Osteoblast (primary cell): ENCODE results near the gene HELZ2. TPM values are rescaled to one million over a fixed set of nuclear protein-coding genes. Genes with fewer than 3 reads are reported as not detected.
A peak's percentile ranks its signal among the peaks of the same experiment; 100 is the strongest.

Source experiments
- DNase-seq: peaks from one replicate; pipeline ENCODE4 v3.0.0; 2011; ENCODE audit warnings: low spot score, mixed read lengths; ENCODE audit not compliant: insufficient read length; ENCODE audit errors: missing footprints
- H2AFZ ChIP-seq: 2 replicates; pipeline ENCODE4 v1.6.0; 2011; ENCODE audit warnings: mild to moderate bottlenecking, low read length
- H3K27ac ChIP-seq: 2 replicates; pipeline ENCODE4 v1.5.1; 2011; ENCODE audit warnings: mild to moderate bottlenecking, low read depth, low read length, moderate library complexity
- H3K27me3 ChIP-seq: 2 replicates; pipeline ENCODE4 v1.6.0; 2012; ENCODE audit warnings: mild to moderate bottlenecking, control low read depth, inconsistent platforms, low read length, moderate library complexity; ENCODE audit not compliant: insufficient read depth
- H3K36me3 ChIP-seq: 2 replicates; pipeline ENCODE4 v1.5.1; 2011; ENCODE audit warnings: mild to moderate bottlenecking, low read length, control low read depth, moderate library complexity; ENCODE audit not compliant: insufficient read depth
- H3K4me1 ChIP-seq: 2 replicates; pipeline ENCODE4 v1.5.1; 2011; ENCODE audit warnings: mild to moderate bottlenecking, low read length, control low read depth, moderate library complexity; ENCODE audit not compliant: insufficient read depth
- H3K4me2 ChIP-seq: 2 replicates; pipeline ENCODE4 v1.6.0; 2011; ENCODE audit warnings: mild to moderate bottlenecking, low read length; ENCODE audit not compliant: insufficient read depth
- H3K4me3 ChIP-seq: fragments of 200-600 bp; sonication (generic); 3 replicates; pipeline ENCODE4 v1.5.1; 2012; ENCODE audit warnings: mild to moderate bottlenecking, low read length, inconsistent platforms; ENCODE audit not compliant: insufficient read depth
- H3K79me2 ChIP-seq: 2 replicates; pipeline ENCODE4 v1.6.0; 2012; ENCODE audit warnings: mild to moderate bottlenecking, low read length, control low read depth, inconsistent platforms; ENCODE audit not compliant: insufficient read depth
- H3K9me3 ChIP-seq: 2 replicates; pipeline ENCODE4 v1.5.1; 2011; ENCODE audit warnings: low read depth, low read length, control low read depth
- H4K20me1 ChIP-seq: 2 replicates; pipeline ENCODE4 v1.6.0; 2012; ENCODE audit warnings: mild to moderate bottlenecking, low read length, control low read depth; ENCODE audit not compliant: insufficient read depth
- CTCF ChIP-seq: IDR thresholded peaks from 2 replicates; pipeline ENCODE4 v1.5.1; 2011; ENCODE audit warnings: mild to moderate bottlenecking, low read depth, low read length, moderate library complexity; ENCODE audit errors: extremely low read depth
- total RNA-seq: library from RNA; depleted of rRNA; stranded (reverse); fragments of >200 nt; gene quantifications from 2 replicates; pipeline ENCODE4 v1.2.3, GENCODE V29; 2012

Gene HELZ2
- total RNA-seq = 23.3 and 27.5 TPM in 2 replicates

GRCh38 chr20:63574156-63574828 is at the start of gene HELZ2:
HELZ2 (minus strand) TSS chr20:63574239; CDS start chr20:63572385, 1,854 bp downstream.
- peak within 1 kb of the TSS; percentile 85 for H2AFZ ChIP-seq
- H3K4me2 ChIP-seq = peak within 1 kb of the TSS; percentile 86
- peaks cover 6% of the 10 kb centered on the region for H3K79me2 ChIP-seq
- H3K27ac ChIP-seq = peak within 1 kb of the TSS; percentile 61
- H3K9me3 ChIP-seq = no peaks in the 10 kb centered on the region
- TF ChIP-seq CTCF = no peak
- no peaks in the 10 kb centered on the region for H4K20me1 ChIP-seq
- peak within 1 kb of the TSS; percentile 78 for H3K4me3 ChIP-seq
- peak; percentile 98 for DNase-seq
- peaks cover 20% of the 10 kb centered on the region for H3K4me1 ChIP-seq
- no peaks in the 10 kb centered on the region for H3K36me3 ChIP-seq
- peaks cover 3% of the 10 kb centered on the region for H3K27me3 ChIP-seq

- H3K4me3 ChIP-seq = no peak overlapping the region
- H3K27ac ChIP-seq = no peak overlapping the region
- no peak overlapping the region for H2AFZ ChIP-seq
- H3K4me2 ChIP-seq = no peak overlapping the region
- no peak for TF ChIP-seq CTCF
- DNase-seq = peak; percentile 34
- peaks cover 4% of the 10 kb centered on the region for H3K4me1 ChIP-seq
- no peaks in the 10 kb centered on the region for H3K27me3 ChIP-seq
- H3K79me2 ChIP-seq = peaks cover 80% of the 10 kb centered on the region
- no peaks in the 10 kb centered on the region for H3K36me3 ChIP-seq
- H4K20me1 ChIP-seq = peaks cover 14% of the 10 kb centered on the region
- no peaks in the 10 kb centered on the region for H3K9me3 ChIP-seq
Measured at GRCh38 chr20:63622732-63623131, 48.7 kb upstream of the HELZ2 start.

GRCh38 chr20:63622096-63622495 is 48.1 kb upstream of the HELZ2 start:
- no peaks in the 10 kb centered on the region for H3K27me3 ChIP-seq
- no peak for DNase-seq
- no peak overlapping the region for H2AFZ ChIP-seq
- peaks cover 2% of the 10 kb centered on the region for H3K36me3 ChIP-seq
- no peak overlapping the region for H3K27ac ChIP-seq
- H3K4me3 ChIP-seq = no peak overlapping the region
- peaks cover 14% of the 10 kb centered on the region for H4K20me1 ChIP-seq
- no peaks in the 10 kb centered on the region for H3K9me3 ChIP-seq
- H3K4me1 ChIP-seq = peaks cover 4% of the 10 kb centered on the region
- H3K4me2 ChIP-seq = no peak overlapping the region
- peaks cover 77% of the 10 kb centered on the region for H3K79me2 ChIP-seq
- no peak for TF ChIP-seq CTCF

DNA sequence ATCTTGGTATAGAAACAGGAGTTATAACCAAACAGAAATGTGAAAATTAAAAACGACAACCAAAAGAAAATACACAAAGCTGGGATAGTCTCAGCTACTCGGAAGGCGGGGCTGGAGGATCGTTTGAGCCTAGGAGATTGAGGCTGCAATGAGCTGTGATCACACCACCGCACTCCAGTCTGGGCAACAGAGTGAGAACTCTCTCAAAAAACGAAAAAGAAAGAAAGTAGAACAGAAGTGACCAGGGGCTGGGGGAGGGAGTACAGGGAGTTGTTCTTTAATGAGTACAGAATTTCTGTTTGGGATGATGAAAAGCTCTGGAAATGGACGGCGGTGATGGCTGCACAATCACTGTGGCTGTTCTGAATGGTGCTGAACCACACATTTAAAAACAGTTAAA is 47.0 kb upstream of the HELZ2 start:
- Histone ChIP-seq H3K9me3 (no peaks in the 10 kb centered on the region), H3K36me3 (peaks cover 11% of the 10 kb centered on the region), H2AFZ (no peak overlapping the region), H3K27ac (no peak overlapping the region), H3K4me1 (peaks cover 4% of the 10 kb centered on the region), H3K79me2 (peaks cover 78% of the 10 kb centered on the region), H3K4me2 (no peak overlapping the region), H4K20me1 (peaks cover 14% of the 10 kb centered on the region), H3K27me3 (no peaks in the 10 kb centered on the region), H3K4me3 (no peak overlapping the region)
- no peak for DNase-seq
- no peak for TF ChIP-seq CTCF
